Right ventricle myocardium inferior (tissue), 1 donor: ENCODE results near the gene MSMO1. TPM values are rescaled to one million over a fixed set of nuclear protein-coding genes. Genes with fewer than 3 reads are reported as not detected.

Experiments used
- ATAC-seq: fragments of 200-7000 bp; cut with Tn5 transposase; one replicate; pipeline ENCODE4 v1.9.1; 2020; ENCODE audit warnings: mild to moderate bottlenecking, moderate library complexity
- DNase-seq: peaks from one replicate; pipeline ENCODE4 v3.0.0; 2021; ENCODE audit errors: missing footprints
- intact Hi-C: fragments of 100-400 bp; cut with DNase I; formaldehyde crosslinking; loops from one replicate; pipeline ENCODE4 v1.11.0; 2022
- total RNA-seq: library from RNA; stranded (reverse); fragmentation: NEBNext Ultra II Directional; extraction: Animal tissue kit (Norgen Biotek cat#: 25700); gene quantifications from one replicate; pipeline ENCODE4 v1.2.1, GENCODE V29; 2021
- donor health status: DM: no; HTN: yes; CAD: no; lungs with severe emphysema.

The MSMO1 gene
- total RNA-seq, 1 donor from 2014 or later: 8.5 TPM

DNA sequence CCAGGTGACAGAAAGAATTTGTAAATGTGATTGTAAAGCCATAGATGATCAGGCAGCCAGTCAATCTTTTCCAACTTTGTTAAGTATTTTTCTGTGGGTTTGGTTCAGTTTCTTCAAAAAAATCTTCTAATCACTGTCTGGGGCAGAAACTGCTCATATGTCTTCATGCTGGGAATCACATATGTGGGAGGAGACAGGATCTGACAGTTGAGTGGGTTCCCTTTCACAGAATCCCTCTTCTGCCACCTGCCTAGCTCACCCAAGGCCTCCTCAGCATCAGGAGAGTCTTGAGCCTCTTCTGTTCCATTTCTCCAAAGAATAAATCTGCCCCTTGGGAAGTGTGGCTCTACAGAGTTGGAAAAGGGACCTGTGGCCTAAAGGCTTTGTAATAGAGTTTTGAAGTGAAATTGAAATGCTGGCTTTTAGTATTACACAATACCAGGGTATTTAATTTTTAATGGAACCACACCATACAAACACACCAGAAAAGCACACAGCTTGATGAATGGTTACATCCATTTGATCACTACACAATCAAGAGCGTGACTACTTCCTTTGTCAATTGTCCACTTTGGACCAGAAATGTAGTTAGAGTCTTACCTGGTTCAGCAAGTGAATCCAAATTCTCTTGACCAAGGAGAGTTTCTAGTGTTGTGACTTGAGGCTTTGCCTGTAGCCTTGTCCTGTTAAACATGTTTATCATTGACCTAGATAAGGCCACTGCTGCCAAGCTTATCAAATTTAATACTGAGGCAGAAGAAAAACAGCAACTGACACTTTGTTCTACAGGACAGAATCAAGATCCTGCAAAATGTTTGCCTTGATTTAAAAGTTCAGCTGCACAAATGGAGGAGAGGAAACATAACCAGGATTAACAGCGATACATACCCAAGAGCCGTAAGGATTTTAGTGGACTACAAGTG, 20.4 kb downstream of the MSMO1 start:
- intact Hi-C loops: no loop called here
- no peak for ATAC-seq

GRCh38 chr4:165351359-165352130, 24.1 kb downstream of the MSMO1 start:
- DNase-seq (no peak), ATAC-seq (no peak)
- intact Hi-C loops: no loop called here

More for the DNA sequence above, 20.4 kb downstream of the MSMO1 start:
- no peak for DNase-seq

DNA sequence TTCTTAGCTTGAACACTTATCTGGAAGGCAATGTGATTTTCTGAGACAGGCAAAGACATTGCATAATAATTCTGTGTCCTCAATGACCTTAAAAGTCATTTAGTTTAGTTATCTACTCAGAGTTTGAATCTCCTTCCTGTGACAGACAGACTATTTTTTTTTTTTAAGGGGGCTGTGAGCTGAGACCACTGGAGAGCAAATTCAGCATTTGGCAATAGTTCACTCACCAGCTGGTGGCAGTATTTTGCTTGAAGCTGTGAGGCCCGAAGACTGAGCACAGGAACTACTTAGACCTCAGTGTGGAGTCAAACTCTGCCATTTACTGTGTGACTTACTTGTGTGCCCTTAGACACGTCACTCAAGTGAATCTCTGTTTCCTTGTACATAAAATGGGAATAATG, 28.4 kb downstream of the MSMO1 start:
- peak; percentile 23 for ATAC-seq
- intact Hi-C loops: loop anchor here (5.0 kb wide), 1 partner anchor 106 kb away; no protein-coding TSS in a partner anchor

GRCh38 chr4:165359506-165359905, 32.0 kb downstream of the MSMO1 start:
- ATAC-seq (no peak), DNase-seq (no peak)
- intact Hi-C loops: loop anchor here (5.0 kb wide), 1 partner anchor 103 kb away; no protein-coding TSS in a partner anchor

More for the DNA sequence above, 28.4 kb downstream of the MSMO1 start:
- DNase-seq: no peak

- intact Hi-C loops: no loop called here
- no peak for ATAC-seq
- no peak for DNase-seq
Observed at GRCh38 chr4:165360041-165360695, 32.7 kb downstream of the MSMO1 start.

DNA sequence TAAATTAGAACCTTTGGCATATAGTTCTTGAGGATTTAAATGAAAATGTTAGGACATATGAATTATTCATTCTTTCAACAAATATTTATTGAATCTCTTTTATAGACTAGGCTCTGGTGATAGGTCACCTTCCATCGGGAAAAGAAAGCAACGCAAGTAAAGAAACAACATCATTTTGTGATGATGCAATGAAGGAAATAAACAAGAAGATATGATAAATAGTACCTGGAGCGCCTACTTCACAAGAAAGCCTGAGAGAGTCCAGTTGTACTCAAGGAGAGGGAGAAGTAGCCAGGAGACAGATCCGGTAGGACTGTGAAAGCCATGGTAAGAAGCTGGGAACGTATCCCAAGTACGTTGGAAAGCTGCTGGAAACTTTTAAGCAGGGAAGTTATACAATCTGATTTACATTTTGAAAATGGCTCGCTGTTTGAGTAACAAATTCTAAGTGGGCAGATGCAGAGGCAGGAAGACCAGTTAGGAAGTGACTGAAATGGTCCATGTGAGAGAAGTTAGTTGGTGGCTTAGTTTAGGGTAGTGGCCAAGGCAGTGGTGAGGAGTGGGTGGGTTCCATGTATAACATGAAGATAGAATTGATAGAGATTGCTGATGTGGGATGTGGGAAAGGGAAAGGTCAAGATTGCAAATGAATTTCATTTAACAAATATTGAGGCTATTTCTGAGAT, 33.7 kb downstream of the MSMO1 start:
- DNase-seq (no peak), ATAC-seq (no peak)
- intact Hi-C loops: no loop called here

DNA sequence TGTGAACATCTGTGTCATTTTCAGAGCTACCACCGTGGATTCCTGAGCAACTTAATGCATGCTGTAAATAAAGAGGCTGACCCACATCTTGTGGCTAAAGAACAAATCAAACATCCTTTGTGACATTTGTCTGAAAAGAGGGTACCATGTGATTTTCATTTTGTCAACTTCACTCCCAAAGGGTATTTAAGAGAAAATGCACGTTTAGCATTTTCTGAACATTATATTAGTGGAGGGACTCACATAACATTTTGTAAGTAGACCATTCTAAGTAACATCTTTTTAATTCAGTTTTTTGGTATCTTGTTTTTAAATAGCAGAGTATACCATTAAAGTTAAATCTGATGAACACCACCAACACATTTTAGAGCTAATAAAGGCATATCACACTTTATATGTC, 34.3 kb downstream of the MSMO1 start:
- ATAC-seq: no peak
- no peak for DNase-seq
- intact Hi-C loops: no loop called here

GRCh38 chr4:165364452-165365080, 37.1 kb downstream of the MSMO1 start:
- intact Hi-C loops: no loop called here
- ATAC-seq (peak; percentile 23), DNase-seq (no peak)

DNA sequence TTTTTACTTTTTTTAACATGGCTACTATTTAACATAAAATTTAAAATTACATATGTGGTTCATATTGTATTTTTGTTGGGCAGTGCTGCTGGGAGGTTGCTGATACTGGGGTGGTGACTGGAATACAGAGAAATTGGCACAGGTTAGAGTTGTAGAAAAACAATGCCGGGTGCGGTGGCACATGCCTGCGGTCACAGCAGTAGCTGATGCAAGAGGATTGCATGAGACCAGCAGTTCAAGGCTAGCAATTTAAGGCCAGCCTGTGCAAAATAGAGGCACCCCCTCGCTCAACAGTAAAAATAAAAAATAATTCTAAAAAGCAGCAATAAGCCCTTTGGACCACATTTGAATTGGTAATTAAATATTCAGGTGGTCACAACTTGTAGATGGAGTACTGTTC, 39.6 kb downstream of the MSMO1 start:
- DNase-seq: no peak
- intact Hi-C loops: no loop called here
- ATAC-seq: no peak

- DNase-seq (no peak), ATAC-seq (no peak)
- intact Hi-C loops: no loop called here
Observed at GRCh38 chr4:165368114-165368513, 40.6 kb downstream of the MSMO1 start.

DNA sequence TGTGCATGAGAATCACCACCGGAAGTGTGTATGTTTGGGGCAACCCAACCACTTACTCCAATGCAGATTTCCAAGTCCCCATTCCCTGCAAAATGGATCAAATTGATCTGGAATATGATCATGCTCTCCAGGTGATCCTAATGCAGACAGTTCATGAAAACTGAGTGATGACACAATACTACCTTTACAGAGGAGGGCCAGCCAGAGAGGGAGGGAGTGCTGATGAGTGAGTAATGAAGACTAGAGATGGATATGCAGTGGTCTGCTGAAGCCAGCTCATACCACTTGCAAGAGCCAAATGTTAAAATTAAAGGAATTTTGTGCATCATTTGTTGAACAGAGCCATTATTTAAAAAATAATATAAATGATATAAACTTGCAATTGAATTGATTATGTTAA, 41.1 kb downstream of the MSMO1 start:
- intact Hi-C loops: no loop called here

DNA sequence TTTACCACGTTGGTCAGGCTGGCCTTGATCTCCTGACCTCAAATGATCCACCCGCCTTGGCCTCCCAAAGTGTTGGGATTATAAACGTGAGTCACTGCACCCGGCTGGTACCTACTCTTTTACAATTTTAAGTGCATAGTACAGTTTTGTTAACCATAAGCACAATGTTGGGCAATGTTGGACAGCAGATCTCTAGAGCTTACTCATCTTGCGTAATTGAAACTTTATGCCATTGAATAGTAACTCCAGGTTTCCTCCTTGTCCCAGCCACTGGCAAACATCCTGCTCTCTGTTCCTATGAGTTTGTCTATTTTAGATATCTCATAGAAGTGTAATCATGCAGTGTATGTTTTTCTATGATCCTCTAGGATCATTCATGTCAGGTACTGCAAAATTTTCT, 42.1 kb downstream of the MSMO1 start:
- intact Hi-C loops: no loop called here

More for the DNA sequence above, 41.1 kb downstream of the MSMO1 start:
- no peak for ATAC-seq
- DNase-seq: no peak

DNA sequence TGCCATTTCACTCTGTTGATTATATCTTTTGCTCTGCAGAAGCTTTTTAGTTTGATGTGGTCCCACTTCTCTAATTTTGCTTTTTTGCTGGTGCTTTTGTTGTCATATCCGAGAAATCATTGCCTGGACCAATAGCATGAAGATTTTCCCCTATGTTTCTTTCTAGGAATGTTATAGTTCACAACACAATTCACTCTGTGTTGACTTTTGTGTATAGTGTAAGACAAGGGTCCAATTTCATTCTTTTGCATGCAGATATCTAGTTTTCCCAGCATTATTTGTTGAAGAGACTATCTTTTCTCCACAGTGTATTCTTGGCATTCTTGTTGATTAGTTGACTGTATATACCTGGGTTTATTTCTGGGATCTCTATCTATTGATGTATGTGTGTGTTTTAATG, 43.1 kb downstream of the MSMO1 start:
- no peak for DNase-seq
- intact Hi-C loops: no loop called here

More for the DNA sequence above, 42.1 kb downstream of the MSMO1 start:
- DNase-seq: no peak
- ATAC-seq: no peak

GRCh38 chr4:165375465-165375864, 48.0 kb downstream of the MSMO1 start:
- ATAC-seq: no peak
- no peak for DNase-seq
- intact Hi-C loops: no loop called here

More for the DNA sequence above, 43.1 kb downstream of the MSMO1 start:
- no peak for ATAC-seq

- ATAC-seq (no peak), DNase-seq (no peak)
- intact Hi-C loops: no loop called here
Observed at GRCh38 chr4:165378398-165378744, 50.9 kb downstream of the MSMO1 start.

GRCh38 chr4:165378745-165379677, 51.5 kb downstream of the MSMO1 start, which contains the start of gene CPE:
CPE (plus strand) TSS chr4:165379008; CDS start chr4:165379222, 214 bp downstream.
- peak; percentile 97 for ATAC-seq
- DNase-seq: peak; percentile 85
- intact Hi-C loops: no loop called here

- intact Hi-C loops: no loop called here
- DNase-seq (no peak), ATAC-seq (no peak)
Observed at GRCh38 chr4:165379678-165380064, 52.2 kb downstream of the MSMO1 start.
